ENCODE data around the gene CLPTM1L. TPM values are rescaled to one million over a fixed set of nuclear protein-coding genes. Genes with fewer than 3 reads are reported as not detected.

The CLPTM1L gene
- total RNA-seq, 2 donors from 2014 or later, result 56.6 to 85.4 TPM

- Histone ChIP-seq H3K27me3 (no peaks in the 10 kb centered on the region), H3K4me1 (no peaks in the 10 kb centered on the region), H3K27ac (no peak overlapping the region), H3K4me3 (no peak overlapping the region), H3K36me3 (no peaks in the 10 kb centered on the region), H3K9me3 (no peaks in the 10 kb centered on the region)
- TF ChIP-seq CTCF (IDR thresholded peaks at IDR 0.05), result no peak
- no peak for DNase-seq (ENCODE audit: low spot score)
These were observed 62.5 kb downstream of the CLPTM1L start for GRCh38 chr5:1282131-1282992.

- Histone ChIP-seq H3K27ac (no peak overlapping the region), H3K4me1 (no peaks in the 10 kb centered on the region), H3K4me3 (no peak overlapping the region), H3K9me3 (no peaks in the 10 kb centered on the region), H3K27me3 (no peaks in the 10 kb centered on the region), H3K36me3 (no peaks in the 10 kb centered on the region)
- DNase-seq (ENCODE audit: low spot score), result no peak
- no peak for TF ChIP-seq CTCF (IDR thresholded peaks at IDR 0.05)
These were observed 63.6 kb downstream of the CLPTM1L start for GRCh38 chr5:1281038-1281882.

GRCh38 chr5:1280177-1281037 is 64.5 kb downstream of the CLPTM1L start:
- no peak for DNase-seq (ENCODE audit: low spot score)
- H3K27ac ChIP-seq, result no peak overlapping the region
- H3K9me3 ChIP-seq, result no peaks in the 10 kb centered on the region
- no peaks in the 10 kb centered on the region for H3K4me1 ChIP-seq
- no peak for TF ChIP-seq CTCF (IDR thresholded peaks at IDR 0.05)
- H3K36me3 ChIP-seq, result no peaks in the 10 kb centered on the region
- H3K4me3 ChIP-seq, result no peak overlapping the region
- H3K27me3 ChIP-seq, result no peaks in the 10 kb centered on the region

DNA sequence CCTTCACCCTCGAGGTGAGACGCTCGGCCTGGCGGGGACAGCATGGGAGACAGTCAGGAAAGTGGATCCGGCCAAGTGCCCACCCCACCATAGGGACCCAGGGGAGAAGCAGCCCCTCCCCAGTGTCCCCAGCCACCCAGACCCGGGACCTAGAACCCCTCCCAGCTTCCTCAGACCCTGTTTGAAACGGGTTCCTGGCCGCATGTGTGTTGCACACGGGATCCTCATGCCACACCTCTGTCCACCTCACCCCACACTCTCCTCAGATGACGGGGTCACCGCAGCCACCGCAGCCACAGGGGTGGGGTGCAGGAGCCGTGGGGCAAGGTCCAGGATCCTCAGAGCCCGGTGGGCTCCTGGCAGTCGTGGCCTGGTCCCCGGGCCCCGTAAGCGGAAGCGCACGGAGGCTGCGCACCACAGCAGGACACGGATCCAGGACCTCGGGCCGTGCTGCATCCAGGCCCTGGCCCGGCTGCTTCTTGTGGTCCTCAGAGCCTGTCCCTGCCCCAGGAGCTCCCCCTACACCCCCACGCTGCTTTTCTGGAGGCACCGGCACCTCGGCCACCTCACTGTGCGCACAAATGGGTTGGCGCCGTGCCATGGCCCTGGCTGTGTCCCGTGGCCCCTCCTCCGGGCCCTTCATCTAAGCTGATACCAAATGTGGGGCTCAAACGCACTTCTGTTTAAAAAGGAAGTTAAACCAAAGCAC is 65.3 kb downstream of the CLPTM1L start:
- H3K4me3 ChIP-seq, result no peak overlapping the region
- H3K9me3 ChIP-seq, result no peaks in the 10 kb centered on the region
- H3K27me3 ChIP-seq, result no peaks in the 10 kb centered on the region
- no peak for TF ChIP-seq CTCF (IDR thresholded peaks at IDR 0.05)
- no peaks in the 10 kb centered on the region for H3K36me3 ChIP-seq
- H3K27ac ChIP-seq, result no peak overlapping the region
- no peaks in the 10 kb centered on the region for H3K4me1 ChIP-seq
- DNase-seq (ENCODE audit: low spot score), result no peak
